ACHN (cell line): ENCODE data around the gene GPC5.
A peak's percentile ranks its signal among the peaks of the same experiment; 100 is the strongest.
"Not testable (repeated sequence)": the region's sequence is repeated elsewhere in the genome, so short reads cannot be mapped to it uniquely, and the experiment has no call there.

Experiments
- DNase-seq: peaks from one replicate; pipeline ENCODE4 v3.0.0-alpha.2; 2015
- in situ Hi-C: cut with HindIII; loops from 2 replicates; pipeline ENCODE4 v1.10.0; 2017; ENCODE audit warnings: low sequenced_read_pairs, low pct_ligation_motif_present, low pct_unique_long_range_greater_than_20kb

GPC5 gene

GRCh38 chr13:91836553-91836952, 438.1 kb downstream of the GPC5 start:
- DNase-seq: no peak
- in situ Hi-C loops: no loop called here

GRCh38 chr13:91845612-91846011, 447.2 kb downstream of the GPC5 start:
- in situ Hi-C loops: no loop called here
- DNase-seq: no peak

- in situ Hi-C loops: no loop called here
- no peak for DNase-seq
These were observed 465.3 kb downstream of the GPC5 start for GRCh38 chr13:91863699-91864098.

GRCh38 chr13:91868351-91868750, 469.9 kb downstream of the GPC5 start:
- DNase-seq: no peak
- in situ Hi-C loops: no loop called here

GRCh38 chr13:91878491-91878890, 480.1 kb downstream of the GPC5 start:
- DNase-seq: no peak
- in situ Hi-C loops: no loop called here

- in situ Hi-C loops: no loop called here
- DNase-seq: no peak
These were observed 480.9 kb downstream of the GPC5 start for GRCh38 chr13:91879360-91879759.

- in situ Hi-C loops: no loop called here
- peak; percentile 7 for DNase-seq
These were observed 484.5 kb downstream of the GPC5 start for GRCh38 chr13:91882918-91883317.

GRCh38 chr13:91889641-91890040, 491.2 kb downstream of the GPC5 start:
- in situ Hi-C loops: no loop called here
- DNase-seq: no peak

GRCh38 chr13:91891141-91891540, 492.7 kb downstream of the GPC5 start:
- DNase-seq: no peak
- in situ Hi-C loops: no loop called here

- in situ Hi-C loops: no loop called here
- DNase-seq: no peak
These were observed 494.6 kb downstream of the GPC5 start for GRCh38 chr13:91893040-91893439.

GRCh38 chr13:91894316-91894715, 495.9 kb downstream of the GPC5 start:
- DNase-seq: no peak
- in situ Hi-C loops: no loop called here

GRCh38 chr13:91896547-91896946, 498.1 kb downstream of the GPC5 start:
- in situ Hi-C loops: no loop called here

GRCh38 chr13:91898986-91899385, 500.6 kb downstream of the GPC5 start:
- DNase-seq, in situ Hi-C loops: not testable (repeated sequence)

More at GRCh38 chr13:91896547-91896946, 498.1 kb downstream of the GPC5 start:
- DNase-seq: no peak

GRCh38 chr13:91902291-91902690, 503.9 kb downstream of the GPC5 start:
- DNase-seq: no peak
- in situ Hi-C loops: no loop called here

GRCh38 chr13:91904005-91904404, 505.6 kb downstream of the GPC5 start:
- in situ Hi-C loops: no loop called here
- peak; percentile 4 for DNase-seq

- peak; percentile 2 for DNase-seq
- in situ Hi-C loops: no loop called here
These were observed 506.2 kb downstream of the GPC5 start for GRCh38 chr13:91904597-91904996.

GRCh38 chr13:91907398-91907797, 509.0 kb downstream of the GPC5 start:
- in situ Hi-C loops: no loop called here
- DNase-seq: no peak

GRCh38 chr13:91909617-91910016, 511.2 kb downstream of the GPC5 start:
- in situ Hi-C loops: no loop called here
- no peak for DNase-seq

GRCh38 chr13:91922969-91923592, 524.7 kb downstream of the GPC5 start:
- peak; percentile 22 for DNase-seq
- in situ Hi-C loops: no loop called here

- in situ Hi-C loops: no loop called here
These were observed 532.3 kb downstream of the GPC5 start for GRCh38 chr13:91930687-91931086.

GRCh38 chr13:91934354-91934753, 535.9 kb downstream of the GPC5 start:
- in situ Hi-C loops: no loop called here
- no peak for DNase-seq

More at GRCh38 chr13:91930687-91931086, 532.3 kb downstream of the GPC5 start:
- no peak for DNase-seq
